ENCODE results near the gene TMC4.

- no peak for TF ChIP-seq POLR2A (IDR thresholded peaks at IDR 0.05)
- TF ChIP-seq, protein P1, sequence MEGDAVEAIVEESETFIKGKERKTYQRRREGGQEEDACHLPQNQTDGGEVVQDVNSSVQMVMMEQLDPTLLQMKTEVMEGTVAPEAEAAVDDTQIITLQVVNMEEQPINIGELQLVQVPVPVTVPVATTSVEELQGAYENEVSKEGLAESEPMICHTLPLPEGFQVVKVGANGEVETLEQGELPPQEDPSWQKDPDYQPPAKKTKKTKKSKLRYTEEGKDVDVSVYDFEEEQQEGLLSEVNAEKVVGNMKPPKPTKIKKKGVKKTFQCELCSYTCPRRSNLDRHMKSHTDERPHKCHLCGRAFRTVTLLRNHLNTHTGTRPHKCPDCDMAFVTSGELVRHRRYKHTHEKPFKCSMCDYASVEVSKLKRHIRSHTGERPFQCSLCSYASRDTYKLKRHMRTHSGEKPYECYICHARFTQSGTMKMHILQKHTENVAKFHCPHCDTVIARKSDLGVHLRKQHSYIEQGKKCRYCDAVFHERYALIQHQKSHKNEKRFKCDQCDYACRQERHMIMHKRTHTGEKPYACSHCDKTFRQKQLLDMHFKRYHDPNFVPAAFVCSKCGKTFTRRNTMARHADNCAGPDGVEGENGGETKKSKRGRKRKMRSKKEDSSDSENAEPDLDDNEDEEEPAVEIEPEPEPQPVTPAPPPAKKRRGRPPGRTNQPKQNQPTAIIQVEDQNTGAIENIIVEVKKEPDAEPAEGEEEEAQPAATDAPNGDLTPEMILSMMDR (IDR thresholded peaks at IDR 0.05) = no peak
Measured at GRCh38 chr19:54145541-54146158, 27.3 kb downstream of the TMC4 start.
